ENCODE data around the gene SGPP2. TPM values are rescaled to one million over a fixed set of nuclear protein-coding genes. Genes with fewer than 3 reads are reported as not detected.
A peak's percentile ranks its signal among the peaks of the same experiment; 100 is the strongest.

SGPP2 gene
- total RNA-seq, 1 donor from 2014 or later, result 0.20 TPM

DNA sequence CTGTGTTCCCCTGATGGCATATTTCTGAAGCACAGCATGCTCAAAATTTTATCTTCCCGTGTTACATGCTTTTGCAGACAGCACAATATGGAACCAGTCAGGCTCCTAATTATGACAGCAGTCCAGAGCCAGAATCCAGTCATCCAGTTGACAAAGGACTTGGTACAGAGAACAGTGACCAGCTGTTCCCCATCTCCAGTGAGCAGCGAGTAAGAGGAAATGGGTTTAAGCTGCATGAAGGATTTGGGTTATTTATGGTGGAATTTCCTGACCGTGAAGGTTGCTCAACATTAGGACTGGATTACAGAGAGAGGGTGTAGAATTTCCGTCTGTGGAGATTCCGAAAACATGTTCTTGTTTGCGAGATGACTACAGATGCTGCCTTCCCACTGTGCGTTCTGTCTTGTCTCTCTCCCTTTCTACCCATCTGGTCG, 24.4 kb downstream of the SGPP2 start:
- Histone ChIP-seq H3K27ac (ENCODE audit: low read depth, low read length) (no peak overlapping the region), H3K36me3 (ENCODE audit: insufficient read depth, low read length) (no peaks in the 10 kb centered on the region), H3K4me3 (ENCODE audit: insufficient read depth, low read depth, low read length) (no peak overlapping the region), H3K4me2 (ENCODE audit: low read length) (no peak overlapping the region), H3K27me3 (ENCODE audit: insufficient read depth, low read length) (no peaks in the 10 kb centered on the region), H3K79me2 (ENCODE audit: insufficient read depth, low read length) (no peaks in the 10 kb centered on the region), H3K4me1 (ENCODE audit: insufficient read depth, low read length) (no peaks in the 10 kb centered on the region), H2AFZ (ENCODE audit: low read depth, low read length) (no peak overlapping the region), H4K20me1 (ENCODE audit: insufficient read depth, low read length) (no peaks in the 10 kb centered on the region), H3K9me3 (ENCODE audit: insufficient read depth, low read depth, low read length) (no peaks in the 10 kb centered on the region), H3K9ac (ENCODE audit: low read length) (no peak overlapping the region)
- peaks cover 1% of the 10 kb centered on the region for H3K9me3 Mint-ChIP-seq (ENCODE audit: unreplicated experiment)
- no peak for FAIRE-seq
- peak; percentile 29 for DNase-seq (ENCODE audit: low read depth)
- peaks cover 4% of the 10 kb centered on the region for H3K27me3 Mint-ChIP-seq (ENCODE audit: low read depth, unreplicated experiment)
- no peaks in the 10 kb centered on the region for H3K36me3 Mint-ChIP-seq (ENCODE audit: low read depth, unreplicated experiment)
- TF ChIP-seq EZH2 (IDR thresholded peaks at IDR 0.05; ENCODE audit: insufficient read depth, low read length) (no peak), CTCF (IDR thresholded peaks at IDR 0.05; ENCODE audit: insufficient read depth, low read depth, low read length) (no peak)
- H3K4me3 Mint-ChIP-seq (ENCODE audit: unreplicated experiment), result no peak overlapping the region
- no peak overlapping the region for H3K27ac Mint-ChIP-seq (ENCODE audit: unreplicated experiment)
- H3K4me1 Mint-ChIP-seq (ENCODE audit: low read depth, unreplicated experiment), result peaks cover 6% of the 10 kb centered on the region

- no peak overlapping the region for H3K4me2 ChIP-seq (ENCODE audit: low read length)
- Mint-ChIP-seq H3K27ac (ENCODE audit: unreplicated experiment) (no peak overlapping the region), H3K4me3 (ENCODE audit: unreplicated experiment) (no peak overlapping the region), H3K9me3 (ENCODE audit: unreplicated experiment) (no peaks in the 10 kb centered on the region), H3K36me3 (ENCODE audit: low read depth, unreplicated experiment) (no peaks in the 10 kb centered on the region), H3K27me3 (ENCODE audit: low read depth, unreplicated experiment) (peaks cover 4% of the 10 kb centered on the region), H3K4me1 (ENCODE audit: low read depth, unreplicated experiment) (peaks cover 5% of the 10 kb centered on the region)
- no peaks in the 10 kb centered on the region for H3K27me3 ChIP-seq (ENCODE audit: insufficient read depth, low read length)
- no peaks in the 10 kb centered on the region for H3K4me1 ChIP-seq (ENCODE audit: insufficient read depth, low read length)
- H3K27ac ChIP-seq (ENCODE audit: low read depth, low read length), result no peak overlapping the region
- H4K20me1 ChIP-seq (ENCODE audit: insufficient read depth, low read length), result no peaks in the 10 kb centered on the region
- H2AFZ ChIP-seq (ENCODE audit: low read depth, low read length), result no peak overlapping the region
- no peaks in the 10 kb centered on the region for H3K9me3 ChIP-seq (ENCODE audit: insufficient read depth, low read depth, low read length)
- no peak overlapping the region for H3K9ac ChIP-seq (ENCODE audit: low read length)
- no peaks in the 10 kb centered on the region for H3K79me2 ChIP-seq (ENCODE audit: insufficient read depth, low read length)
- FAIRE-seq (no peak), DNase-seq (ENCODE audit: low read depth) (no peak)
- no peak overlapping the region for H3K4me3 ChIP-seq (ENCODE audit: insufficient read depth, low read depth, low read length)
- no peaks in the 10 kb centered on the region for H3K36me3 ChIP-seq (ENCODE audit: insufficient read depth, low read length)
- TF ChIP-seq CTCF (IDR thresholded peaks at IDR 0.05; ENCODE audit: insufficient read depth, low read depth, low read length) (no peak), EZH2 (IDR thresholded peaks at IDR 0.05; ENCODE audit: insufficient read depth, low read length) (no peak)
Observed at GRCh38 chr2:222450021-222450420, 25.7 kb downstream of the SGPP2 start.

DNA sequence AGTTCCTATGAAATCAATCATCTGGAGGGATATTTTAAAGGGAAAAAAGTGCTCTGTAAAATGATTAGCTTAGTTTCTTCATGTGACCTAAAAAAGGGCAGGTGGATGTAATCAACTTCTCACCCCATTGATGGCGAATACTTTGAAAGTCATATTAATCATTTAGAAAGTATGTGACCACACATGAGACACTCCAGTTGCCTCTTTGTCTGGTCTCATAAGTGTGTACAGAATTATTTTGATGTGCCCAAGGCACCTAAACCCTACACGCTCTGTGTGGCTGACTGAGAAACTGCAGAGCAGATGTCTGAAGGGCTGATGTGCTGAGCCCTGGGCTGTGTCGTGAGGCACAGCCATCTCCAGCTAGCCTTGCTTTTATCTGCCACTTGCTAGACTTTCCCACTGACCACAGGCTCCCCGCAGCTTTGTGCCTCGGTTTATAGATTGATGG, 26.9 kb downstream of the SGPP2 start:
- H3K4me3 Mint-ChIP-seq (ENCODE audit: unreplicated experiment), result no peak overlapping the region
- no peaks in the 10 kb centered on the region for H3K36me3 Mint-ChIP-seq (ENCODE audit: low read depth, unreplicated experiment)
- no peak overlapping the region for H2AFZ ChIP-seq (ENCODE audit: low read depth, low read length)
- H3K4me2 ChIP-seq (ENCODE audit: low read length), result no peak overlapping the region
- no peaks in the 10 kb centered on the region for H3K9me3 Mint-ChIP-seq (ENCODE audit: unreplicated experiment)
- no peak overlapping the region for H3K4me3 ChIP-seq (ENCODE audit: insufficient read depth, low read depth, low read length)
- peaks cover 1% of the 10 kb centered on the region for H3K4me1 Mint-ChIP-seq (ENCODE audit: low read depth, unreplicated experiment)
- no peaks in the 10 kb centered on the region for H3K9me3 ChIP-seq (ENCODE audit: insufficient read depth, low read depth, low read length)
- no peak overlapping the region for H3K27ac ChIP-seq (ENCODE audit: low read depth, low read length)
- TF ChIP-seq EZH2 (IDR thresholded peaks at IDR 0.05; ENCODE audit: insufficient read depth, low read length), result no peak
- TF ChIP-seq CTCF (IDR thresholded peaks at IDR 0.05; ENCODE audit: insufficient read depth, low read depth, low read length), result no peak
- H3K79me2 ChIP-seq (ENCODE audit: insufficient read depth, low read length), result no peaks in the 10 kb centered on the region
- DNase-seq (ENCODE audit: low read depth) (peak; percentile 9), FAIRE-seq (no peak)
- H3K4me1 ChIP-seq (ENCODE audit: insufficient read depth, low read length), result no peaks in the 10 kb centered on the region
- H3K27me3 Mint-ChIP-seq (ENCODE audit: low read depth, unreplicated experiment), result peaks cover 2% of the 10 kb centered on the region
- H4K20me1 ChIP-seq (ENCODE audit: insufficient read depth, low read length), result no peaks in the 10 kb centered on the region
- H3K36me3 ChIP-seq (ENCODE audit: insufficient read depth, low read length), result no peaks in the 10 kb centered on the region
- H3K9ac ChIP-seq (ENCODE audit: low read length), result no peak overlapping the region
- H3K27ac Mint-ChIP-seq (ENCODE audit: unreplicated experiment), result no peak overlapping the region
- no peaks in the 10 kb centered on the region for H3K27me3 ChIP-seq (ENCODE audit: insufficient read depth, low read length)

Measured in astrocyte (in vitro differentiated cells and primary cell).